Measurements from ENCODE around the gene TDRKH.

TDRKH gene

GRCh38 chr1:151805066-151805820 lies 14.9 kb upstream of the TDRKH start, which contains the start of gene LINGO4:
TSS of gene LINGO4 (minus strand) at chr1:151805419. CDS start at chr1:151802704, 2,715 bp downstream.
- in situ Hi-C loops (cut with HindIII; ENCODE audit: low sequenced_read_pairs): no loop called here

GRCh38 chr1:151803915-151804314 lies 13.6 kb upstream of the TDRKH start:
- H3K4me3 ChIP-seq (ENCODE audit: low read depth, low read length): no peak overlapping the region
- in situ Hi-C loops (cut with HindIII; ENCODE audit: low sequenced_read_pairs): no loop called here
- DNase-seq (ENCODE audit: low read depth): no peak
- TF ChIP-seq CTCF (IDR thresholded peaks at IDR 0.05; ENCODE audit: low read depth, low read length, missing control alignments): no peak

More at GRCh38 chr1:151805066-151805820, 14.9 kb upstream of the TDRKH start, which contains the start of gene LINGO4:
- DNase-seq (ENCODE audit: low read depth): no peak
- no peak for TF ChIP-seq CTCF (IDR thresholded peaks at IDR 0.05; ENCODE audit: low read depth, low read length, missing control alignments)
- no peak within 1 kb of the TSS for H3K4me3 ChIP-seq (ENCODE audit: low read depth, low read length)

GRCh38 chr1:151803164-151803563 lies 12.9 kb upstream of the TDRKH start:
- no peak for TF ChIP-seq CTCF (IDR thresholded peaks at IDR 0.05; ENCODE audit: low read depth, low read length, missing control alignments)
- no peak overlapping the region for H3K4me3 ChIP-seq (ENCODE audit: low read depth, low read length)
- in situ Hi-C loops (cut with HindIII; ENCODE audit: low sequenced_read_pairs): no loop called here
- DNase-seq (ENCODE audit: low read depth): no peak

- TF ChIP-seq CTCF (IDR thresholded peaks at IDR 0.05; ENCODE audit: low read depth, low read length, missing control alignments): no peak
- in situ Hi-C loops (cut with HindIII; ENCODE audit: low sequenced_read_pairs): no loop called here
- H3K4me3 ChIP-seq (ENCODE audit: low read depth, low read length): no peak overlapping the region
- no peak for DNase-seq (ENCODE audit: low read depth)
These were observed 12.1 kb upstream of the TDRKH start for GRCh38 chr1:151802372-151802771.

GRCh38 chr1:151801846-151802245 lies 11.5 kb upstream of the TDRKH start:
- in situ Hi-C loops (cut with HindIII; ENCODE audit: low sequenced_read_pairs): no loop called here
- TF ChIP-seq CTCF (IDR thresholded peaks at IDR 0.05; ENCODE audit: low read depth, low read length, missing control alignments): no peak
- no peak overlapping the region for H3K4me3 ChIP-seq (ENCODE audit: low read depth, low read length)
- no peak for DNase-seq (ENCODE audit: low read depth)

- no peak overlapping the region for H3K4me3 ChIP-seq (ENCODE audit: low read depth, low read length)
- in situ Hi-C loops (cut with HindIII; ENCODE audit: low sequenced_read_pairs): no loop called here
- TF ChIP-seq CTCF (IDR thresholded peaks at IDR 0.05; ENCODE audit: low read depth, low read length, missing control alignments): no peak
- no peak for DNase-seq (ENCODE audit: low read depth)
These were observed 11.1 kb upstream of the TDRKH start for GRCh38 chr1:151801310-151801820.

All from astrocyte of the cerebellum (primary cell).